GM18868 (cell line): ENCODE results near the gene DPYSL5.
"Not testable (repeated sequence)": the region's sequence is repeated elsewhere in the genome, so short reads cannot be mapped to it uniquely, and the experiment has no call there.

ENCODE experiments used
- ATAC-seq: cut with Tn5 transposase; IDR thresholded peaks from one replicate; pipeline ENCODE4 v1.9.1; 2021; ENCODE audit warnings: mild to moderate bottlenecking, moderate library complexity; ENCODE audit not compliant: unreplicated experiment

The DPYSL5 gene

GRCh38 chr2:26874514-26874913, 26.6 kb downstream of the DPYSL5 start:
- ATAC-seq, result no peak

GRCh38 chr2:26875065-26875634, 27.2 kb downstream of the DPYSL5 start:
- no peak for ATAC-seq

GRCh38 chr2:26875808-26876207, 27.9 kb downstream of the DPYSL5 start:
- no peak for ATAC-seq

- no peak for ATAC-seq
These were observed 28.3 kb downstream of the DPYSL5 start for GRCh38 chr2:26876260-26876659.

- ATAC-seq, result no peak
These were observed 29.3 kb downstream of the DPYSL5 start for GRCh38 chr2:26877276-26877675.

- ATAC-seq, result no peak
These were observed 32.2 kb downstream of the DPYSL5 start for GRCh38 chr2:26880161-26880560.

GRCh38 chr2:26880910-26881435, 33.0 kb downstream of the DPYSL5 start:
- ATAC-seq, result no peak

GRCh38 chr2:26882220-26882619, 34.3 kb downstream of the DPYSL5 start:
- not testable (repeated sequence) for ATAC-seq

GRCh38 chr2:26883956-26884355, 36.0 kb downstream of the DPYSL5 start:
- ATAC-seq, result no peak

- no peak for ATAC-seq
These were observed 36.6 kb downstream of the DPYSL5 start for GRCh38 chr2:26884486-26884885.

GRCh38 chr2:26885651-26886329, 37.9 kb downstream of the DPYSL5 start:
- ATAC-seq, result no peak

GRCh38 chr2:26886736-26887135, 38.8 kb downstream of the DPYSL5 start:
- ATAC-seq, result no peak

- ATAC-seq, result no peak
These were observed 39.2 kb downstream of the DPYSL5 start for GRCh38 chr2:26887151-26887550.

GRCh38 chr2:26889796-26890195, 41.9 kb downstream of the DPYSL5 start:
- ATAC-seq, result no peak

- ATAC-seq, result no peak
These were observed 42.5 kb downstream of the DPYSL5 start for GRCh38 chr2:26890341-26891000.

- no peak for ATAC-seq
These were observed 44.2 kb downstream of the DPYSL5 start for GRCh38 chr2:26892133-26892532.

GRCh38 chr2:26892922-26893524, 45.1 kb downstream of the DPYSL5 start:
- ATAC-seq, result no peak

GRCh38 chr2:26894136-26894535, 46.2 kb downstream of the DPYSL5 start:
- no peak for ATAC-seq

- no peak for ATAC-seq
These were observed 50.0 kb downstream of the DPYSL5 start for GRCh38 chr2:26897807-26898479.

GRCh38 chr2:26898480-26899078, 50.6 kb downstream of the DPYSL5 start:
- ATAC-seq, result no peak
